PC-9 (cell line): Measurements from ENCODE around the gene STK35.

ENCODE experiments used
- CTCF ChIP-seq: fragments of 200-600 bp; sonication (generic); conservative IDR thresholded peaks from 2 replicates; pipeline ENCODE4 v1.6.1; 2017; ENCODE audit warnings: mixed run types, antibody characterized with exemption, mild to moderate bottlenecking, moderate library complexity
- EZH2 ChIP-seq: fragments of 200-600 bp; sonication (generic); IDR thresholded peaks from 2 replicates; pipeline ENCODE4 v1.8.0; 2017; ENCODE audit warnings: antibody characterized with exemption, low read depth

- TF ChIP-seq EZH2 (no peak), CTCF (no peak)
Measured at GRCh38 chr20:2164421-2164820, 62.8 kb downstream of the STK35 start.
